K562 (cell line): ENCODE results near the gene CAMK2G. TPM values are rescaled to one million over a fixed set of nuclear protein-coding genes. Genes with fewer than 3 reads are reported as not detected.

Experiments
- ATAC-seq: fragments of 200-7000 bp; cut with Tn5 transposase; 3 replicates; pipeline ENCODE4 v1.9.1; 2020; ENCODE audit warnings: moderate library complexity
- BruUV-seq: library from RNA; stranded (reverse); fragments of 400-500 nt; replicated peaks from 2 replicates; lab custom pipeline; 2021; lab: Mats Ljungman, UMichigan
- CTCF ChIA-PET: fragments of 300-600 bp; formaldehyde crosslinking; extraction: SDS; loops from one replicate; lab custom pipeline; 2021; ENCODE audit warnings: low intra/inter-chr PET ratio; lab: Yijun Ruan, JAX
- POLR2A ChIA-PET: fragments of 300-600, 350-650 bp; sonication (Branson Sonifier 250); formaldehyde crosslinking; extraction: SDS; loops from one replicate; lab custom pipeline; 2021; ENCODE audit warnings: antibody characterized with exemption, inconsistent platforms; lab: Yijun Ruan, JAX
- DNase-seq, 4 experiments: peaks; one replicate each; pipeline versions ENCODE4 v3.0.0 to v3.0.0-alpha.2; 2011 to 2018; ENCODE audit warnings: low spot score in 3 of 4, mixed read lengths in 3 of 4; ENCODE audit errors: extremely low read depth in 1 of 4
- FAIRE-seq: peaks from 2 replicates; lab custom pipeline; 2011; peaks lifted over from hg19 to GRCh38; lab: Jason Lieb, UNC
- H2AFZ ChIP-seq: 2 replicates; pipeline ENCODE4 v1.6.0; 2011; ENCODE audit warnings: low read depth, low read length, control low read depth, inconsistent platforms
- H3K27ac ChIP-seq: fragments of 200-600 bp; 3 replicates; pipeline ENCODE4 v1.8.0; 2011; ENCODE audit warnings: low read depth, mild to moderate bottlenecking, control low read depth, inconsistent platforms, low read length, moderate library complexity, mixed read lengths; ENCODE audit errors: extremely low read depth
- H3K27me3 ChIP-seq, 2 experiments: fragments of 300-600 bp in 1 of 2; 2 replicates in 1 of 2; 3 replicates in 1 of 2; pipeline versions ENCODE4 v1.6.0 to v1.8.0; 2011; ENCODE audit warnings: inconsistent platforms in 2 of 2, low read length in 2 of 2, mild to moderate bottlenecking in 1 of 2, mixed read lengths in 1 of 2, moderate library complexity in 1 of 2; ENCODE audit not compliant: control insufficient read depth in 2 of 2, insufficient read depth in 2 of 2
- H3K36me3 ChIP-seq: fragments of 300-600 bp; 3 replicates; pipeline ENCODE4 v1.8.0; 2011; ENCODE audit warnings: mild to moderate bottlenecking, low read length, inconsistent platforms; ENCODE audit not compliant: control insufficient read depth, insufficient read depth
- H3K4me1 ChIP-seq, 2 experiments: fragments of 200-600 bp in 1 of 2; replicated peaks in 1 of 2; 2 replicates in 1 of 2; 3 replicates in 1 of 2; pipeline versions ENCODE4 v1.5.1 to v1.8.0; 2011; ENCODE audit warnings: inconsistent platforms in 2 of 2, low read length in 2 of 2, mild to moderate bottlenecking in 1 of 2, mixed read lengths in 1 of 2, moderate library complexity in 1 of 2; ENCODE audit not compliant: control insufficient read depth in 2 of 2, insufficient read depth in 2 of 2
- H3K4me2 ChIP-seq: 2 replicates; pipeline ENCODE4 v1.6.1; 2011; ENCODE audit warnings: low read length, control low read depth, inconsistent platforms, mixed read lengths; ENCODE audit not compliant: insufficient read depth
- H3K4me3 ChIP-seq: fragments of 200-600 bp; sonication (generic), shearing (Covaris generic); 2 replicates; pipeline ENCODE4 v1.5.1; 2016; ENCODE audit warnings: control low read depth, inconsistent platforms
- H3K79me2 ChIP-seq: fragments of 200-600 bp; 3 replicates; pipeline ENCODE4 v1.8.0; 2011; ENCODE audit warnings: low read length, inconsistent platforms; ENCODE audit not compliant: control insufficient read depth, insufficient read depth
- H3K9ac ChIP-seq, 2 experiments: 2 replicates each; pipeline versions ENCODE4 v1.6.0 to v1.6.1; 2011; ENCODE audit warnings: low read depth in 2 of 2, low read length in 2 of 2, control low read depth in 1 of 2, inconsistent platforms in 1 of 2, mild to moderate bottlenecking in 1 of 2, mixed read lengths in 1 of 2; ENCODE audit not compliant: insufficient read depth in 1 of 2
- H3K9me1 ChIP-seq: one replicate; pipeline ENCODE4 v1.6.0; 2011; ENCODE audit warnings: inconsistent platforms, mild to moderate bottlenecking, low read length, moderate library complexity; ENCODE audit not compliant: control insufficient read depth, insufficient read depth
- H3K9me3 ChIP-seq: replicated peaks from 2 replicates; pipeline ENCODE4 v1.5.1; 2011; ENCODE audit warnings: low read depth, low read length, inconsistent platforms; ENCODE audit not compliant: control insufficient read depth, insufficient read depth
- H4K20me1 ChIP-seq: replicated peaks from 2 replicates; pipeline ENCODE4 v1.6.1; 2011; ENCODE audit warnings: low read length, inconsistent platforms, mixed read lengths; ENCODE audit not compliant: control insufficient read depth, insufficient read depth
- CBX1 ChIP-seq: sonication (generic); IDR thresholded peaks from 2 replicates; pipeline ENCODE4 v1.6.1; 2016; ENCODE audit warnings: antibody characterized with exemption, low read depth, mild to moderate bottlenecking
- ELF1 ChIP-seq: fragments of 200-800 bp; sonication (Bioruptor generic); IDR thresholded peaks from 2 replicates; pipeline ENCODE4 v1.6.1; 2016; ENCODE audit warnings: missing genetic modification characterization, missing compliant biosample characterization
- ETS2 ChIP-seq: IDR thresholded peaks from 2 replicates; pipeline ENCODE4 v1.6.1; 2016; ENCODE audit warnings: borderline replicate concordance, missing genetic modification characterization, mild to moderate bottlenecking, moderate library complexity, missing compliant biosample characterization; ENCODE audit not compliant: poor library complexity, severe bottlenecking
- HDAC1 ChIP-seq, 2 experiments: fragments of 450-650 bp; IDR thresholded peaks; 2 replicates each; pipeline ENCODE4 v1.6.1; 2016 to 2017; ENCODE audit warnings: inconsistent platforms in 1 of 2, mild to moderate bottlenecking in 1 of 2, moderate library complexity in 1 of 2
- KAT8 ChIP-seq: fragments of 450-650 bp; IDR thresholded peaks from 2 replicates; pipeline ENCODE4 v1.6.1; 2016; ENCODE audit warnings: low read depth, mild to moderate bottlenecking
- NFATC3 ChIP-seq: fragments of 450-650 bp; IDR thresholded peaks from 2 replicates; pipeline ENCODE4 v1.6.1; 2017; ENCODE audit warnings: mild to moderate bottlenecking
- PHTF2 ChIP-seq: fragments of 250-450 bp; sonication (Bioruptor Pico); IDR thresholded peaks from 2 replicates; pipeline ENCODE4 v1.5.0; 2021; ENCODE audit warnings: mild to moderate bottlenecking
- POLR2B ChIP-seq: fragments of 450-650 bp; IDR thresholded peaks from 2 replicates; pipeline ENCODE4 v1.6.1; 2018; ENCODE audit warnings: low read depth; ENCODE audit not compliant: partially characterized antibody
- POLR2G ChIP-seq: fragments of 200-400 bp; formaldehyde crosslinking; IDR thresholded peaks from 2 replicates; pipeline ENCODE4 v1.6.1; 2017; ENCODE audit warnings: low read depth, mild to moderate bottlenecking, antibody characterized with exemption, low read length, moderate library complexity
- SAP30 ChIP-seq: fragments of 200-600 bp; sonication (generic); IDR thresholded peaks from 2 replicates; pipeline ENCODE4 v1.6.1; 2012; ENCODE audit warnings: borderline replicate concordance, low read depth, mild to moderate bottlenecking, moderate library complexity, low read length, control low read depth, inconsistent platforms; ENCODE audit not compliant: insufficient read depth, poor library complexity, severe bottlenecking
- SRF ChIP-seq, 2 experiments: fragments of 250-450, 450-650 bp in 1 of 2; sonication (Bioruptor Pico) in 1 of 2; sonication (generic) in 1 of 2; formaldehyde crosslinking; IDR thresholded peaks; 2 replicates each; pipeline versions ENCODE4 v1.5.0 to v1.5.1; 2020 to 2022; ENCODE audit warnings: mild to moderate bottlenecking in 1 of 2, missing genetic modification reagents in 1 of 2
- TAF15 ChIP-seq: fragments of 200-400 bp; formaldehyde crosslinking; IDR thresholded peaks from 2 replicates; pipeline ENCODE4 v1.6.1; 2017; ENCODE audit warnings: mild to moderate bottlenecking, low read depth, low read length, moderate library complexity
- TAF7 ChIP-seq: fragments of 450-650 bp; IDR thresholded peaks from 2 replicates; pipeline ENCODE4 v1.6.1; 2016; ENCODE audit warnings: missing genetic modification characterization, missing compliant biosample characterization
- TAL1 ChIP-seq: fragments of 450-650 bp; IDR thresholded peaks from 2 replicates; pipeline ENCODE4 v1.6.1; 2016; ENCODE audit warnings: mild to moderate bottlenecking
- TGIF2 ChIP-seq: sonication (generic); formaldehyde crosslinking; IDR thresholded peaks from 2 replicates; pipeline ENCODE4 v1.8.1; 2022; ENCODE audit warnings: mild to moderate bottlenecking, missing genetic modification reagents, moderate library complexity
- TSC22D4 ChIP-seq: fragments of 450-650 bp; IDR thresholded peaks from 2 replicates; pipeline ENCODE4 v1.6.1; 2016; ENCODE audit warnings: missing genetic modification characterization, missing biosample characterization, control low read depth
- ZBED1 ChIP-seq: IDR thresholded peaks from 2 replicates; pipeline ENCODE4 v1.6.1; 2014
- ZFX ChIP-seq: sonication (generic); formaldehyde crosslinking; IDR thresholded peaks from 2 replicates; pipeline ENCODE4 v1.8.0; 2022; ENCODE audit warnings: mild to moderate bottlenecking, missing genetic modification reagents, moderate library complexity
- ZNF212 ChIP-seq: fragments of 450-650 bp; formaldehyde crosslinking; IDR thresholded peaks from 2 replicates; pipeline ENCODE4 v1.4.0; 2020; ENCODE audit warnings: mild to moderate bottlenecking
- ZNF232 ChIP-seq: sonication (generic); formaldehyde crosslinking; IDR thresholded peaks from 2 replicates; pipeline ENCODE4 v1.8.0; 2022; ENCODE audit warnings: mild to moderate bottlenecking, missing genetic modification reagents
- ZNF354B ChIP-seq: fragments of 250-450 bp; sonication (Bioruptor Pico); IDR thresholded peaks from 2 replicates; pipeline ENCODE4 v1.4.0; 2020
- ZNF830 ChIP-seq: fragments of 250-450 bp; sonication (Bioruptor Pico); IDR thresholded peaks from 2 replicates; pipeline ENCODE4 v1.5.0; 2021; ENCODE audit warnings: mild to moderate bottlenecking
- ZSCAN29 ChIP-seq: fragments of 450-650 bp; IDR thresholded peaks from 2 replicates; pipeline ENCODE4 v1.6.1; 2017
- WGBS: fragments of 100-300 bp; shearing (Covaris generic); methylation state at CpG from one replicate; pipeline ENCODE4 v1.1.6; 2016; ENCODE audit warnings: low coverage, mixed read lengths; ENCODE audit not compliant: insufficient coverage; ENCODE audit errors: missing lambda C conversion rate; 5-methylcytosine and 5-hydroxymethylcytosine counted together
- in situ Hi-C: fragments of 300-500 bp; cut with MboI; formaldehyde crosslinking; loops from 4 replicates; pipeline ENCODE4 v1.15.0; 2018; ENCODE audit warnings: inconsistent platforms, mixed read lengths
- intact Hi-C: fragments of 100-400 bp; cut with micrococcal nuclease; formaldehyde crosslinking; loops from 2 replicates; pipeline ENCODE4 v1.14.2; 2022
- polyA plus RNA-seq, 8 experiments: library from polyadenylated mRNA; depleted of rRNA in 4 of 8; stranded (reverse) in 5 of 8; unstranded in 3 of 8; fragments of >200 nt; fragmentation: Nextera tagmentation in 2 of 8; fragmentation: Illumina TruSeq in 1 of 8; extraction: Ambion mirVana in 2 of 8; extraction: Trizol in 1 of 8; gene quantifications; 2 replicates each; pipeline versions ENCODE4 v1.2.1 to v1.2.3, GENCODE V29; 2011 to 2014; ENCODE audit warnings: inconsistent platforms in 1 of 8, missing spikeins in 1 of 8
- total RNA-seq, 7 experiments: library from RNA; depleted of rRNA in 6 of 7; stranded (reverse); fragments of >200 nt in 6 of 7; fragmentation: Illumina TruSeq in 2 of 7; extraction: Trizol in 2 of 7; gene quantifications; 2 replicates each; pipeline versions ENCODE4 v1.2.1 to v1.2.3, GENCODE V29; 2011 to 2021; ENCODE audit warnings: low replicate concordance in 1 of 7
- TF ChIP-seq, protein P1 (sequence below): sonication (generic); formaldehyde crosslinking; IDR thresholded peaks from 2 replicates; pipeline ENCODE4 v1.8.0; 2022; ENCODE audit warnings: missing genetic modification reagents, mild to moderate bottlenecking, borderline replicate concordance

Gene CAMK2G
- total and polyA plus RNA-seq, 9 of the 15 experiments (the other 6 are each of a cell fraction or from before 2014, with no cell fraction given), result 9.0 to 37.9 (median 32.6) TPM

DNA sequence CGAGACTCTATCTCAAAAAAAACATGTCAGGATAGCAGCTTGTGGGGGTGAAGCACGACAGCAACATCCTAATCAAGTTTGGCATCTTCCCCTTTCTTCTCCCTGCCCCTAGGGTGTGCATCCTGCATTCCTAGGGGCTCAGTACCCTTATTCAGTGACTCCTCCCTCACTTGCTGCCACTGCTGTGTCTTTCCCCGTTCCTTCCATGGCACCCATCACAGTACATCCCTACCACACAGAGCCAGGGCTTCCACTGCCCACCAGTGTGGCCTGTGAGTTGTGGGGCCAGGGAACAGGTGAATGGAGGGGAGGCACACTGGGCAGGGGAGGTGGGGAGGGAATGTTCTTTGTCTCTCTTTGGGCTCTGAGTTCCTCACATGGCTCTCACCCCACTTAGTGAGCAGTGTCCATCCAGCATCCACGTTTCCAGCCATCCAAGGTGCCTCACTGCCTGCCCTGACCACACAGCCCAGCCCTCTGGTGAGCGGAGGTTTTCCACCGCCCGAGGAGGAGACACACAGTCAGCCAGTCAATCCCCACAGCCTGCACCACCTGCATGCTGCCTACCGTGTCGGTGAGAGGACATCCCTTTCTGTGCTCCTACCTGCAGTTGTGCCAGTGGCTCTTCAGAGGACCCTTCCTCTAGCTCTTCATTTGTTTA lies 74.3 kb downstream of the CAMK2G start:
- Histone ChIP-seq H3K27ac (no peak overlapping the region), H3K27me3 (no peaks in the 10 kb centered on the region), H3K79me2 (no peaks in the 10 kb centered on the region), H3K9me1 (peaks cover 8% of the 10 kb centered on the region), H3K36me3 (peaks cover 90% of the 10 kb centered on the region), H3K9me3 (no peaks in the 10 kb centered on the region), H4K20me1 (no peaks in the 10 kb centered on the region; the same call in none of the 2 replicates), H3K4me3 (no peak overlapping the region), H2AFZ (no peak overlapping the region), H3K4me1 (peaks cover 0 to 10% of the 10 kb centered on the region in 2 experiments; a peak in 2 of 5 replicates), H3K9ac (peak overlapping the region in 1 of 2 experiments; percentile 38; a peak in 2 of 4 replicates), H3K4me2 (no peak overlapping the region)
- POLR2A ChIA-PET, result interaction anchor here (0.5 to 9.0 kb wide), 7 partner anchors 7 to 553 kb away, joined by 3 to 61 read pairs (median 4); partner anchors contain the start of genes DNAJC9 and ZSWIM8
- intact Hi-C loops (no loop called here), in situ Hi-C loops (no loop called here)
- ATAC-seq, result peak; percentile 12
- WGBS, result 61% methylated on average over 9 of the region's 9 CpGs
- no peak for FAIRE-seq
- BruUV-seq, result no TSS peak
- CTCF ChIA-PET, result no interaction called here
- no peak for DNase-seq
- TF ChIP-seq CBX1 (peak; percentile 33; the same call in 1 of the 2 replicates), ETS2 (tag) (no peak), ZSCAN29 (no peak), KAT8 (no peak), POLR2B (no peak), PHTF2 (no peak), ELF1 (tag) (no peak), ZNF212 (CRISPR knock-in tag) (no peak), ZNF830 (CRISPR knock-in tag) (no peak), SAP30 (no peak), ZBED1 (no peak), ZNF354B (no peak), SRF (CRISPR knock-in tag; IDR thresholded peaks at IDR 0.05) (no peak), TAL1 (no peak), TAF15 (no peak), TGIF2 (CRISPR knock-in tag) (no peak), HDAC1 (IDR thresholded peaks at IDR 0.05) (no peak), TSC22D4 (tag) (no peak), TAF7 (tag) (no peak), POLR2G (peak; percentile 67), ZNF232 (CRISPR knock-in tag) (no peak), NFATC3 (no peak), ZFX (CRISPR knock-in tag) (no peak)
- TF ChIP-seq, protein P1, sequence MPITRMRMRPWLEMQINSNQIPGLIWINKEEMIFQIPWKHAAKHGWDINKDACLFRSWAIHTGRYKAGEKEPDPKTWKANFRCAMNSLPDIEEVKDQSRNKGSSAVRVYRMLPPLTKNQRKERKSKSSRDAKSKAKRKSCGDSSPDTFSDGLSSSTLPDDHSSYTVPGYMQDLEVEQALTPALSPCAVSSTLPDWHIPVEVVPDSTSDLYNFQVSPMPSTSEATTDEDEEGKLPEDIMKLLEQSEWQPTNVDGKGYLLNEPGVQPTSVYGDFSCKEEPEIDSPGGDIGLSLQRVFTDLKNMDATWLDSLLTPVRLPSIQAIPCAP (CRISPR knock-in tag), result no peak
